Caco-2 (cell line): ENCODE data around the gene EEF1AKMT1. TPM values are rescaled to one million over a fixed set of nuclear protein-coding genes. Genes with fewer than 3 reads are reported as not detected.

ENCODE experiments used
- BruUV-seq: library from RNA; stranded (reverse); fragments of 400-500 nt; replicated peaks from 2 replicates; lab custom pipeline; 2021; lab: Mats Ljungman, UMichigan
- CTCF ChIA-PET: fragments of 300-600 bp; sonication (Branson Sonifier 250); formaldehyde crosslinking; loops from one replicate; lab custom pipeline; 2022; ENCODE audit warnings: antibody characterized with exemption; lab: Charles Lee
- POLR2A ChIA-PET: fragments of 300-600 bp; sonication (Branson Sonifier 250); formaldehyde crosslinking; loops from one replicate; lab custom pipeline; 2022; ENCODE audit warnings: antibody characterized with exemption; lab: Charles Lee
- DNase-seq, 2 experiments: peaks; one replicate each; pipeline versions ENCODE4 v3.0.0 to v3.0.0-alpha.2; 2020 to 2022
- H3K27me3 ChIP-seq: replicated peaks from 2 replicates; pipeline ENCODE4 v1.6.0; 2011; ENCODE audit warnings: low read length; ENCODE audit not compliant: control insufficient read depth, insufficient read depth
- H3K36me3 ChIP-seq: 2 replicates; pipeline ENCODE4 v1.5.1; 2011; ENCODE audit warnings: low read length; ENCODE audit not compliant: control insufficient read depth, insufficient read depth
- H3K4me1 ChIP-seq: fragments of 250-450 bp; sonication (Bioruptor Pico); 2 replicates; pipeline ENCODE4 v1.5.1; 2020; ENCODE audit warnings: mild to moderate bottlenecking
- H3K4me3 ChIP-seq: 2 replicates; pipeline ENCODE4 v1.5.1; 2011; ENCODE audit warnings: low read depth, mild to moderate bottlenecking, control low read depth, low read length
- H3K9me3 ChIP-seq: fragments of 250-450 bp; sonication (Bioruptor Pico); 2 replicates; pipeline ENCODE4 v1.5.1; 2020; ENCODE audit warnings: mild to moderate bottlenecking, moderate library complexity
- H3K27ac Mint-ChIP-seq: one replicate; pipeline ENCODE4 v1.8.0; 2022; ENCODE audit warnings: mixed read lengths; ENCODE audit not compliant: unreplicated experiment
- H3K27me3 Mint-ChIP-seq: one replicate; pipeline ENCODE4 v1.8.0; 2022; ENCODE audit warnings: mixed read lengths; ENCODE audit not compliant: insufficient read depth, unreplicated experiment
- H3K36me3 Mint-ChIP-seq: one replicate; pipeline ENCODE4 v1.8.0; 2022; ENCODE audit warnings: mild to moderate bottlenecking, mixed read lengths; ENCODE audit not compliant: insufficient read depth, unreplicated experiment
- H3K4me1 Mint-ChIP-seq: one replicate; pipeline ENCODE4 v1.8.0; 2022; ENCODE audit warnings: low read depth, mixed read lengths; ENCODE audit not compliant: unreplicated experiment
- H3K4me3 Mint-ChIP-seq: one replicate; pipeline ENCODE4 v1.8.0; 2022; ENCODE audit warnings: mild to moderate bottlenecking, moderate library complexity, mixed read lengths; ENCODE audit not compliant: unreplicated experiment
- H3K9me3 Mint-ChIP-seq: one replicate; pipeline ENCODE4 v1.8.0; 2022; ENCODE audit warnings: mixed read lengths; ENCODE audit not compliant: unreplicated experiment
- intact Hi-C: fragments of 100-400 bp; cut with micrococcal nuclease; formaldehyde crosslinking; loops from one replicate; pipeline ENCODE4 v1.10.0; 2022; ENCODE audit not compliant: unreplicated experiment
- total RNA-seq: library from RNA; stranded (reverse); gene quantifications from 2 replicates; pipeline ENCODE4 v1.2.3, GENCODE V29; 2022
- TF ChIP-seq, protein P1 (sequence below), 2 experiments: fragments of 200-600 bp in 1 of 2; IDR thresholded peaks; 1 replicate in 1 of 2; 2 replicates in 1 of 2; pipeline versions ENCODE4 v1.5.1 to v1.8.0; 2011 to 2022; ENCODE audit warnings: antibody characterized with exemption in 1 of 2, control low read depth in 1 of 2, inconsistent platforms in 1 of 2, low read depth in 1 of 2, low read length in 1 of 2, mild to moderate bottlenecking in 1 of 2, moderate library complexity in 1 of 2; ENCODE audit not compliant: insufficient read depth in 1 of 2, severe bottlenecking in 1 of 2, unreplicated experiment in 1 of 2

EEF1AKMT1 gene
- total RNA-seq, 1 experiment from 2014 or later, result 8.6 TPM

DNA sequence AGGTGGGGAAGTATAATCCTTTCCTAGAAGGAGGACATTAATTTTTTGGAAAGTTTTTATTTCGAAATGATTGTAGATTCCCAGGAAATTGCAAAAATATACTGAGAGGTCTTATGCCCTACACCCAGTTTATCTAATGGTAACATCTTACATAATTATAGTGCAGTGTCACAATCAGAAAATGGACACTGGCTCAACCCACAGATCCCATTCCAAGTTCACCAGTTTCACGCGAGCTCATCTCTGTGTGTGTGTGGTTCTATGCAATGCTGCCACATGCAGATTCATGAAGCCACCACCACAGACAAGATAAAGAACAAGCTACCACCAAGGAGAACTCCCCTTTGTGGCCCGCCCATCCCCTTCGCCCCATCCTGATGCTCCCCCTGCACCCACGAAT, 45.9 kb downstream of the EEF1AKMT1 start:
- H3K4me3 ChIP-seq, result no peak overlapping the region
- H3K4me3 Mint-ChIP-seq, result no peak overlapping the region
- intact Hi-C loops, result no loop called here
- H3K27ac Mint-ChIP-seq, result no peak overlapping the region
- no peaks in the 10 kb centered on the region for H3K36me3 Mint-ChIP-seq
- H3K9me3 Mint-ChIP-seq, result no peaks in the 10 kb centered on the region
- H3K4me1 Mint-ChIP-seq, result no peaks in the 10 kb centered on the region
- ChIA-PET POLR2A (no interaction called here), CTCF (interaction anchor here (0.6 kb wide), 1 partner anchor 160 kb away, joined by 9 read pairs; no protein-coding TSS in a partner anchor)
- H3K9me3 ChIP-seq, result no peaks in the 10 kb centered on the region
- H3K27me3 Mint-ChIP-seq, result no peaks in the 10 kb centered on the region
- DNase-seq, result no peak
- H3K4me1 ChIP-seq, result no peaks in the 10 kb centered on the region
- BruUV-seq, result no TSS peak
- H3K36me3 ChIP-seq, result no peaks in the 10 kb centered on the region
- no peaks in the 10 kb centered on the region for H3K27me3 ChIP-seq
- TF ChIP-seq, protein P1, sequence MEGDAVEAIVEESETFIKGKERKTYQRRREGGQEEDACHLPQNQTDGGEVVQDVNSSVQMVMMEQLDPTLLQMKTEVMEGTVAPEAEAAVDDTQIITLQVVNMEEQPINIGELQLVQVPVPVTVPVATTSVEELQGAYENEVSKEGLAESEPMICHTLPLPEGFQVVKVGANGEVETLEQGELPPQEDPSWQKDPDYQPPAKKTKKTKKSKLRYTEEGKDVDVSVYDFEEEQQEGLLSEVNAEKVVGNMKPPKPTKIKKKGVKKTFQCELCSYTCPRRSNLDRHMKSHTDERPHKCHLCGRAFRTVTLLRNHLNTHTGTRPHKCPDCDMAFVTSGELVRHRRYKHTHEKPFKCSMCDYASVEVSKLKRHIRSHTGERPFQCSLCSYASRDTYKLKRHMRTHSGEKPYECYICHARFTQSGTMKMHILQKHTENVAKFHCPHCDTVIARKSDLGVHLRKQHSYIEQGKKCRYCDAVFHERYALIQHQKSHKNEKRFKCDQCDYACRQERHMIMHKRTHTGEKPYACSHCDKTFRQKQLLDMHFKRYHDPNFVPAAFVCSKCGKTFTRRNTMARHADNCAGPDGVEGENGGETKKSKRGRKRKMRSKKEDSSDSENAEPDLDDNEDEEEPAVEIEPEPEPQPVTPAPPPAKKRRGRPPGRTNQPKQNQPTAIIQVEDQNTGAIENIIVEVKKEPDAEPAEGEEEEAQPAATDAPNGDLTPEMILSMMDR (IDR thresholded peaks at IDR 0.05; ENCODE audit: insufficient read depth in 1 of 2, low read depth in 1 of 2, low read length in 1 of 2, severe bottlenecking in 1 of 2, unreplicated experiment in 1 of 2), result no peak

DNA sequence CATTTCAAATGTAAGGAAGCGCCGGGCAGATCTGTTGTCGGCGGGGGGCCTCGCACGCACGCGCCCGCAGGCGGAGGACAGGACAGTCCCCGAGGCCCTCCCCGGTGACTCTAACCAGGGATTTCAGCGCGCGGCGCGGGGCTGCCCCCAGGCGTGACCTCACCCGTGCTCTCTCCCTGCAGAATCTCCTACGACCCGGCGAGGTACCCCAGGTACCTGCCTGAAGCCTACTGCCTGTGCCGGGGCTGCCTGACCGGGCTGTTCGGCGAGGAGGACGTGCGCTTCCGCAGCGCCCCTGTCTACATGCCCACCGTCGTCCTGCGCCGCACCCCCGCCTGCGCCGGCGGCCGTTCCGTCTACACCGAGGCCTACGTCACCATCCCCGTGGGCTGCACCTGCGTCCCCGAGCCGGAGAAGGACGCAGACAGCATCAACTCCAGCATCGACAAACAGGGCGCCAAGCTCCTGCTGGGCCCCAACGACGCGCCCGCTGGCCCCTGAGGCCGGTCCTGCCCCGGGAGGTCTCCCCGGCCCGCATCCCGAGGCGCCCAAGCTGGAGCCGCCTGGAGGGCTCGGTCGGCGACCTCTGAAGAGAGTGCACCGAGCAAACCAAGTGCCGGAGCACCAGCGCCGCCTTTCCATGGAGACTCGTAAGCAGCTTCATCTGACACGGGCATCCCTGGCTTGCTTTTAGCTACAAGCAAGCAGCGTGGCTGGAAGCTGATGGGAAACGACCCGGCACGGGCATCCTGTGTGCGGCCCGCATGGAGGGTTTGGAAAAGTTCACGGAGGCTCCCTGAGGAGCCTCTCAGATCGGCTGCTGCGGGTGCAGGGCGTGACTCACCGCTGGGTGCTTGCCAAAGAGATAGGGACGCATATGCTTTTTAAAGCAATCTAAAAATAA, 52.1 kb downstream of the EEF1AKMT1 start:
- Mint-ChIP-seq H3K27me3 (no peaks in the 10 kb centered on the region), H3K4me1 (no peaks in the 10 kb centered on the region), H3K9me3 (no peaks in the 10 kb centered on the region), H3K27ac (no peak overlapping the region), H3K4me3 (no peak overlapping the region), H3K36me3 (no peaks in the 10 kb centered on the region)
- BruUV-seq, result no TSS peak
- H3K4me1 ChIP-seq, result peaks cover 8% of the 10 kb centered on the region; the same call in 1 of the 2 replicates
- POLR2A ChIA-PET, result no interaction called here
- CTCF ChIA-PET, result no interaction called here
- intact Hi-C loops, result no loop called here
- H3K36me3 ChIP-seq, result no peaks in the 10 kb centered on the region
- no peaks in the 10 kb centered on the region for H3K9me3 ChIP-seq
- no peak overlapping the region for H3K4me3 ChIP-seq
- no peak for DNase-seq
- TF ChIP-seq, protein P1 (IDR thresholded peaks at IDR 0.05; ENCODE audit: insufficient read depth in 1 of 2, low read depth in 1 of 2, low read length in 1 of 2, severe bottlenecking in 1 of 2, unreplicated experiment in 1 of 2), result no peak
- H3K27me3 ChIP-seq, result no peaks in the 10 kb centered on the region

DNA sequence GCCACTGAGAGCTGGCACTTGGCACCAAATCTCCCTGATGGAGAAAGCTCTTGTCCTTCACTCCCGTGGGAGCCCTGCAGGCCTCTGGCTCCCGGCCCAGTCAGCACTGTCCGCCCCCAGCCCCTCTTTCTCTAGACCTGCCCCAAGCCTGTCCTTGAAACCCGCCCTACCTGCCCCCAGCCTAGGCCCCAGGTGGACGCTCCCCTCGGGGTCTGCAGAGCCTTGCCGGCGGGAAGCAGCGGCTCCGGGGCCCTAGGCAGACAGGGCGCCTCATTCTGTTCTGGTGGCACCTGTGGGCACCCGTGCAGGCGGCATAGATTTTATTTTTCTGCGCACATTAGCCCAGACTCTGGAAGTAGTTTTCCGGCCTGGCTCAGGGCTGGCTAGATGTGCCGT, 52.7 kb downstream of the EEF1AKMT1 start:
- H3K4me3 Mint-ChIP-seq, result no peak overlapping the region
- no peaks in the 10 kb centered on the region for H3K4me1 Mint-ChIP-seq
- no peak overlapping the region for H3K27ac Mint-ChIP-seq
- H3K36me3 Mint-ChIP-seq, result no peaks in the 10 kb centered on the region
- no TSS peak for BruUV-seq
- intact Hi-C loops, result no loop called here
- H3K9me3 Mint-ChIP-seq, result no peaks in the 10 kb centered on the region
- no peak overlapping the region for H3K4me3 ChIP-seq
- POLR2A ChIA-PET, result no interaction called here
- H3K27me3 Mint-ChIP-seq, result no peaks in the 10 kb centered on the region
- no peaks in the 10 kb centered on the region for H3K27me3 ChIP-seq
- no peak for DNase-seq
- TF ChIP-seq, protein P1 (IDR thresholded peaks at IDR 0.05; ENCODE audit: insufficient read depth in 1 of 2, low read depth in 1 of 2, low read length in 1 of 2, severe bottlenecking in 1 of 2, unreplicated experiment in 1 of 2), result no peak
- H3K4me1 ChIP-seq, result peaks cover 8% of the 10 kb centered on the region; the same call in 1 of the 2 replicates
- no peaks in the 10 kb centered on the region for H3K36me3 ChIP-seq
- CTCF ChIA-PET, result no interaction called here
- no peaks in the 10 kb centered on the region for H3K9me3 ChIP-seq
